H1 (cell line): ENCODE results near the gene TEKT3. TPM values are rescaled to one million over a fixed set of nuclear protein-coding genes. Genes with fewer than 3 reads are reported as not detected.

Experiments
- CTCF ChIA-PET: fragments of 300-600 bp; sonication (Branson Sonifier 250); formaldehyde crosslinking; loops from one replicate; lab custom pipeline; 2021; ENCODE audit not compliant: partially characterized antibody; lab: Charles Lee
- POLR2A ChIA-PET: fragments of 300-600 bp; sonication (Branson Sonifier 250); formaldehyde crosslinking; loops from one replicate; lab custom pipeline; 2021; ENCODE audit warnings: inconsistent platforms; ENCODE audit not compliant: partially characterized antibody; lab: Charles Lee
- DNase-seq, 2 experiments: peaks; one replicate each; pipeline versions ENCODE4 v3.0.0 to v3.0.0-alpha.2; 2010 to 2022; ENCODE audit warnings: low spot score in 2 of 2, low read depth in 1 of 2, mixed read lengths in 1 of 2
- FAIRE-seq: peaks from 2 replicates; lab custom pipeline; 2011; peaks lifted over from hg19 to GRCh38; lab: Jason Lieb, UNC
- H2AFZ ChIP-seq: 2 replicates; pipeline ENCODE4 v1.8.1; 2012; ENCODE audit warnings: low read length, inconsistent platforms
- H2AK5ac ChIP-seq: 2 replicates; pipeline ENCODE4 v1.6.1; 2013; ENCODE audit warnings: low read depth, low read length
- H2BK120ac ChIP-seq: replicated peaks from 2 replicates; pipeline ENCODE3; 2013; ENCODE audit warnings: low read depth, low read length, inconsistent platforms
- H2BK12ac ChIP-seq: 2 replicates; pipeline ENCODE4 v1.6.1; 2013; ENCODE audit warnings: low read depth, low read length
- H2BK15ac ChIP-seq: 2 replicates; pipeline ENCODE4 v1.6.1; 2013; ENCODE audit warnings: low read length
- H2BK20ac ChIP-seq: 2 replicates; pipeline ENCODE4 v1.6.1; 2013; ENCODE audit warnings: low read length
- H2BK5ac ChIP-seq: 2 replicates; pipeline ENCODE4 v1.6.1; 2013; ENCODE audit warnings: low read depth, low read length
- H3K14ac ChIP-seq: 2 replicates; pipeline ENCODE4 v1.6.1; 2013; ENCODE audit warnings: inconsistent platforms; ENCODE audit not compliant: insufficient read length
- H3K18ac ChIP-seq: 2 replicates; pipeline ENCODE4 v1.6.1; 2013; ENCODE audit warnings: low read length; ENCODE audit errors: extremely low read depth
- H3K23ac ChIP-seq: 2 replicates; pipeline ENCODE4 v1.6.1; 2013; ENCODE audit warnings: inconsistent platforms; ENCODE audit not compliant: insufficient read length
- H3K23me2 ChIP-seq: 2 replicates; pipeline ENCODE4 v1.6.1; 2013; ENCODE audit warnings: low read depth, low read length
- H3K27ac ChIP-seq: 2 replicates; pipeline ENCODE4 v1.6.1; 2011; ENCODE audit warnings: low read depth, low read length, inconsistent platforms
- H3K27me3 ChIP-seq, 4 experiments: replicated peaks in 1 of 4; 1 replicate in 1 of 4; 2 replicates in 3 of 4; pipeline versions ENCODE4 v1.6.1 to v1.8.1; 2011 to 2013; ENCODE audit warnings: low read length in 3 of 4, mild to moderate bottlenecking in 3 of 4, inconsistent platforms in 2 of 4, mixed read lengths in 2 of 4, moderate library complexity in 1 of 4; ENCODE audit not compliant: control insufficient read depth in 3 of 4, insufficient read depth in 3 of 4; ENCODE audit errors: extremely low read depth in 1 of 4
- H3K36me3 ChIP-seq, 4 experiments: 2 replicates each; pipeline versions ENCODE4 v1.6.1 to v1.8.1; 2011 to 2013; ENCODE audit warnings: mild to moderate bottlenecking in 4 of 4, low read length in 3 of 4, moderate library complexity in 2 of 4, control low read depth in 1 of 4, inconsistent platforms in 1 of 4; ENCODE audit not compliant: insufficient read depth in 4 of 4, control insufficient read depth in 2 of 4
- H3K4ac ChIP-seq: replicated peaks from 2 replicates; pipeline ENCODE3; 2013; ENCODE audit warnings: low read length, low read depth, mixed read lengths, inconsistent platforms; ENCODE audit not compliant: insufficient read length
- H3K4me1 ChIP-seq, 4 experiments: replicated peaks in 1 of 4; 1 replicate in 1 of 4; 2 replicates in 3 of 4; pipeline versions ENCODE4 v1.6.1 to v1.8.1; 2011 to 2013; ENCODE audit warnings: low read length in 3 of 4, inconsistent platforms in 2 of 4, mixed read lengths in 1 of 4; ENCODE audit not compliant: insufficient read depth in 4 of 4, control insufficient read depth in 3 of 4
- H3K4me2 ChIP-seq, 2 experiments: 2 replicates each; pipeline versions ENCODE4 v1.6.1 to v1.8.1; 2011 to 2013; ENCODE audit warnings: low read depth in 2 of 2, low read length in 2 of 2, control low read depth in 1 of 2, inconsistent platforms in 1 of 2, mild to moderate bottlenecking in 1 of 2; ENCODE audit not compliant: insufficient read depth in 1 of 2
- H3K4me3 ChIP-seq, 4 experiments: fragments of 200-600, 300-600 bp in 1 of 4; sonication (generic), shearing (Covaris generic), sonication (Bioruptor Twin) in 1 of 4; 2 replicates each; pipeline versions ENCODE4 v1.5.1 to v1.8.1; 2011 to 2016; ENCODE audit warnings: low read length in 4 of 4, low read depth in 3 of 4, control low read depth in 2 of 4, inconsistent platforms in 2 of 4, mild to moderate bottlenecking in 2 of 4, mixed read lengths in 1 of 4, moderate library complexity in 1 of 4; ENCODE audit not compliant: insufficient read depth in 2 of 4; ENCODE audit errors: extremely low read depth in 1 of 4
- H3K56ac ChIP-seq: replicated peaks from 2 replicates; pipeline ENCODE3; 2013; ENCODE audit warnings: low read depth, mild to moderate bottlenecking, mixed read lengths, low read length, inconsistent platforms; ENCODE audit not compliant: insufficient read length
- H3K79me1 ChIP-seq: 2 replicates; pipeline ENCODE4 v1.6.1; 2013; ENCODE audit warnings: low read depth, low read length, control low read depth
- H3K79me2 ChIP-seq, 2 experiments: 2 replicates each; pipeline versions ENCODE4 v1.6.1 to v1.8.1; 2012 to 2013; ENCODE audit warnings: low read length in 2 of 2, mild to moderate bottlenecking in 2 of 2, inconsistent platforms in 1 of 2; ENCODE audit not compliant: insufficient read depth in 2 of 2, control insufficient read depth in 1 of 2
- H3K9ac ChIP-seq, 4 experiments: replicated peaks in 1 of 4; 1 replicate in 1 of 4; 2 replicates in 3 of 4; pipeline versions ENCODE4 v1.6.1 to v1.8.1; 2011 to 2013; ENCODE audit warnings: low read depth in 3 of 4, low read length in 3 of 4, control low read depth in 2 of 4, mild to moderate bottlenecking in 2 of 4, moderate library complexity in 2 of 4, inconsistent platforms in 1 of 4; ENCODE audit errors: extremely low read depth in 1 of 4
- H3K9me3 ChIP-seq, 2 experiments: 2 replicates each; pipeline versions ENCODE4 v1.6.1 to v1.8.1; 2012 to 2013; ENCODE audit warnings: mild to moderate bottlenecking in 2 of 2, moderate library complexity in 2 of 2, control low read depth in 1 of 2, inconsistent platforms in 1 of 2, low read depth in 1 of 2, low read length in 1 of 2, mixed read lengths in 1 of 2; ENCODE audit not compliant: insufficient read depth in 2 of 2
- H4K20me1 ChIP-seq, 2 experiments: replicated peaks in 1 of 2; 2 replicates each; pipeline versions ENCODE3 to v1.8.1; 2011 to 2013; ENCODE audit warnings: inconsistent platforms in 2 of 2, low read length in 2 of 2, mild to moderate bottlenecking in 1 of 2; ENCODE audit not compliant: insufficient read depth in 2 of 2, control insufficient read depth in 1 of 2
- H4K5ac ChIP-seq: 2 replicates; pipeline ENCODE4 v1.6.1; 2013; ENCODE audit warnings: low read length, low read depth, mixed read lengths, inconsistent platforms; ENCODE audit not compliant: insufficient read length
- H4K8ac ChIP-seq: 2 replicates; pipeline ENCODE4 v1.8.0; 2013; ENCODE audit warnings: mild to moderate bottlenecking, moderate library complexity, low read length, inconsistent platforms; ENCODE audit not compliant: insufficient read depth; ENCODE audit errors: extremely low read depth
- H4K91ac ChIP-seq: replicated peaks from 2 replicates; pipeline ENCODE3; 2013; ENCODE audit warnings: low read length, mixed read lengths, inconsistent platforms; ENCODE audit not compliant: insufficient read length
- BCL11A ChIP-seq, 2 experiments: IDR thresholded peaks; one replicate each; pipeline ENCODE4 v1.6.1; 2011; ENCODE audit warnings: low read depth in 2 of 2, low read length in 2 of 2, mild to moderate bottlenecking in 2 of 2
- BRCA1 ChIP-seq: IDR thresholded peaks from 2 replicates; pipeline ENCODE4 v1.6.1; 2012; ENCODE audit warnings: low read depth, low read length, improper control_type of control experiment
- CHD1 ChIP-seq: IDR thresholded peaks from 2 replicates; pipeline ENCODE4 v1.6.1; 2012; ENCODE audit warnings: low read depth, low read length, improper control_type of control experiment
- CTBP2 ChIP-seq: IDR thresholded peaks from 2 replicates; pipeline ENCODE4 v1.7.0; 2011; ENCODE audit warnings: borderline replicate concordance, mild to moderate bottlenecking, moderate library complexity, mixed read lengths, low read length; ENCODE audit not compliant: insufficient read depth, insufficient read length
- E2F6 ChIP-seq: IDR thresholded peaks from 2 replicates; pipeline ENCODE4 v1.6.1; 2012; ENCODE audit warnings: inconsistent platforms
- EGR1 ChIP-seq: IDR thresholded peaks from 2 replicates; pipeline ENCODE4 v1.6.1; 2011; ENCODE audit warnings: low read depth, low read length, borderline replicate concordance
- GABPA ChIP-seq: IDR thresholded peaks from 2 replicates; pipeline ENCODE4 v1.6.1; 2011; ENCODE audit warnings: mild to moderate bottlenecking, low read length, moderate library complexity, borderline replicate concordance; ENCODE audit not compliant: insufficient read depth
- KDM5A ChIP-seq: fragments of 200-600 bp; IDR thresholded peaks from 2 replicates; pipeline ENCODE4 v1.7.1; 2012; ENCODE audit warnings: mild to moderate bottlenecking, low read length, inconsistent platforms, mixed read lengths
- POLR2A ChIP-seq, 2 experiments: IDR thresholded peaks; 1 replicate in 1 of 2; 2 replicates in 1 of 2; pipeline ENCODE4 v1.6.1; 2011; ENCODE audit warnings: low read depth in 2 of 2, low read length in 2 of 2, mild to moderate bottlenecking in 2 of 2; ENCODE audit errors: control extremely low read depth in 1 of 2
- RNF2 ChIP-seq: fragments of 200-900, 300-1000 bp; sonication (generic); IDR thresholded peaks from 2 replicates; pipeline ENCODE4 v1.7.1; 2016; ENCODE audit warnings: borderline replicate concordance, low read depth, mild to moderate bottlenecking, antibody characterized with exemption, low read length; ENCODE audit not compliant: poor library complexity, severe bottlenecking; ENCODE audit errors: missing control alignments
- SIN3A ChIP-seq, 2 experiments: IDR thresholded peaks in 1 of 2; conservative IDR thresholded peaks in 1 of 2; 2 replicates each; pipeline ENCODE4 v1.6.1; 2011 to 2012; ENCODE audit warnings: low read length in 2 of 2, improper control_type of control experiment in 1 of 2, low read depth in 1 of 2, mild to moderate bottlenecking in 1 of 2
- YY1 ChIP-seq: IDR thresholded peaks from 2 replicates; pipeline ENCODE4 v1.6.1; 2011; ENCODE audit warnings: low read depth, mild to moderate bottlenecking, low read length
- ZNF274 ChIP-seq: IDR thresholded peaks from 2 replicates; pipeline ENCODE4 v1.7.0; 2012; ENCODE audit warnings: low read length, borderline replicate concordance; ENCODE audit errors: extremely low read depth
- WGBS, 2 experiments: shearing (Covaris generic) in 1 of 2; methylation state at CpG; one replicate each; pipeline versions ENCODE4 v1.1.6 to v1.1.7; 2013 to 2015; ENCODE audit warnings: low lambda C conversion rate in 2 of 2, mixed read lengths in 2 of 2, inconsistent platforms in 1 of 2, low coverage in 1 of 2, missing lambda C conversion rate in 1 of 2; ENCODE audit not compliant: insufficient replicate concordance in 2 of 2, insufficient coverage in 1 of 2, insufficient read length in 1 of 2; ENCODE audit errors: extremely low coverage in 1 of 2, missing lambda C conversion rate in 1 of 2; 5-methylcytosine and 5-hydroxymethylcytosine counted together
- polyA plus RNA-seq, 7 experiments: library from polyadenylated mRNA; depleted of rRNA in 3 of 7; stranded (reverse) in 5 of 7; unstranded in 2 of 7; fragments of >200 nt in 5 of 7; fragments of 200-250 nt in 2 of 7; gene quantifications; 1 replicate in 5 of 7; 2 replicates in 1 of 7; 4 replicates in 1 of 7; pipeline versions ENCODE4 v1.2.1 to v1.2.3, GENCODE V29; 2011 to 2013; ENCODE audit warnings: missing spikeins in 2 of 7, mixed read lengths in 2 of 7
- total RNA-seq: library from RNA; stranded (reverse); fragmentation: NEBNext Ultra II Directional; extraction: Animal tissue kit (Norgen Biotek cat#: 25700); gene quantifications from 2 replicates; pipeline ENCODE4 v1.2.1, GENCODE V29; 2021

The TEKT3 gene
- total and polyA plus RNA-seq, 2 of the 8 experiments (the other 6 are each of a cell fraction or from before 2014, with no cell fraction given): 2.2 to 2.9 TPM

- H3K4me1 ChIP-seq: no peaks in the 10 kb centered on the region
- TF ChIP-seq GABPA (no peak), YY1 (no peak), CTBP2 (no peak), BRCA1 (no peak), E2F6 (no peak), EGR1 (no peak), POLR2A (IDR thresholded peaks at IDR 0.05; ENCODE audit: control extremely low read depth in 1 of 2, low read depth in 2 of 2, low read length in 2 of 2) (no peak), ZNF274 (no peak), SIN3A (conservative IDR thresholded peaks at IDR 0.05 in 1 of 2, IDR thresholded peaks at IDR 0.05 in 1 of 2; ENCODE audit: low read depth in 1 of 2, low read length in 2 of 2) (no peak), RNF2 (no peak), BCL11A (IDR thresholded peaks at IDR 0.05; ENCODE audit: low read depth in 2 of 2, low read length in 2 of 2) (no peak), CHD1 (no peak), KDM5A (no peak)
Measured at GRCh38 chr17:15349119-15349518, 7.7 kb upstream of the TEKT3 start.

More at GRCh38 chr17:15349119-15349518, 7.7 kb upstream of the TEKT3 start:
- Histone ChIP-seq H3K4ac (no peak overlapping the region), H3K18ac (no peak overlapping the region), H3K27me3 (no peaks in the 10 kb centered on the region), H4K20me1 (no peaks in the 10 kb centered on the region), H3K23me2 (no peaks in the 10 kb centered on the region; the same call in 1 of the 2 replicates), H4K91ac (no peak overlapping the region), H4K8ac (no peak overlapping the region), H2AK5ac (no peak overlapping the region), H3K56ac (no peak overlapping the region), H3K9ac (no peak overlapping the region), H3K4me3 (no peak overlapping the region), H3K4me2 (no peak overlapping the region), H2BK5ac (no peak overlapping the region), H2BK20ac (no peak overlapping the region), H2AFZ (no peak overlapping the region), H2BK12ac (no peak overlapping the region), H4K5ac (no peak overlapping the region), H3K23ac (no peak overlapping the region), H2BK120ac (no peak overlapping the region), H3K27ac (no peak overlapping the region), H3K79me1 (no peaks in the 10 kb centered on the region), H3K9me3 (no peaks in the 10 kb centered on the region), H3K79me2 (no peaks in the 10 kb centered on the region), H3K14ac (no peak overlapping the region), H2BK15ac (no peak overlapping the region), H3K36me3 (no peaks in the 10 kb centered on the region)
- DNase-seq (no peak), FAIRE-seq (no peak)
- 74% methylated on average over 2 of the region's 2 CpGs; no CpG with 5 or more reads in 1 of the 2 experiments for WGBS, 2 experiments
- CTCF ChIA-PET: interaction anchor here (0.8 kb wide), 1 partner anchor 81 kb away, joined by 3 read pairs; no protein-coding TSS in a partner anchor
- POLR2A ChIA-PET: no interaction called here
